ENCODE measurements around the gene TBR1.

- no peak for TF ChIP-seq CTCF (conservative IDR thresholded peaks at IDR 0.05)
- no peak for TF ChIP-seq ZFX (IDR thresholded peaks at IDR 0.05)
Measured at GRCh38 chr2:161418715-161419637, 2.9 kb downstream of the TBR1 start.
